Stimulated activated effector memory CD8-positive, alpha-beta T cell treated with anti-CD3 and anti-CD28 coated beads, Interleukin-12 subunit alpha, Interleukin-12 subunit beta, amount 100 ng/mL, for 72 hours (primary cell): ENCODE results near the gene SYT9.

Experiments
- ATAC-seq: fragments of 150-1000 bp; cut with Tn5 transposase; 2 replicates; pipeline ENCODE4 v1.10.0; 2021
- DNase-seq, 2 donors: peaks; one replicate each; pipeline ENCODE4 v3.0.0; 2021 to 2022; ENCODE audit warnings: low spot score in 2 of 2
- H3K27ac Mint-ChIP-seq: one replicate; pipeline ENCODE4 v1.8.0; 2022; ENCODE audit warnings: mild to moderate bottlenecking, mixed read lengths
- H3K36me3 Mint-ChIP-seq: one replicate; pipeline ENCODE4 v1.8.0; 2022; ENCODE audit warnings: mild to moderate bottlenecking, mixed read lengths
- H3K4me1 Mint-ChIP-seq: one replicate; pipeline ENCODE4 v1.8.0; 2022; ENCODE audit warnings: mixed read lengths
- H3K4me3 Mint-ChIP-seq: one replicate; pipeline ENCODE4 v1.8.0; 2022; ENCODE audit warnings: mild to moderate bottlenecking, mixed read lengths
- H3K9me3 Mint-ChIP-seq: one replicate; pipeline ENCODE4 v1.8.0; 2022; ENCODE audit warnings: mixed read lengths

Gene SYT9

DNA sequence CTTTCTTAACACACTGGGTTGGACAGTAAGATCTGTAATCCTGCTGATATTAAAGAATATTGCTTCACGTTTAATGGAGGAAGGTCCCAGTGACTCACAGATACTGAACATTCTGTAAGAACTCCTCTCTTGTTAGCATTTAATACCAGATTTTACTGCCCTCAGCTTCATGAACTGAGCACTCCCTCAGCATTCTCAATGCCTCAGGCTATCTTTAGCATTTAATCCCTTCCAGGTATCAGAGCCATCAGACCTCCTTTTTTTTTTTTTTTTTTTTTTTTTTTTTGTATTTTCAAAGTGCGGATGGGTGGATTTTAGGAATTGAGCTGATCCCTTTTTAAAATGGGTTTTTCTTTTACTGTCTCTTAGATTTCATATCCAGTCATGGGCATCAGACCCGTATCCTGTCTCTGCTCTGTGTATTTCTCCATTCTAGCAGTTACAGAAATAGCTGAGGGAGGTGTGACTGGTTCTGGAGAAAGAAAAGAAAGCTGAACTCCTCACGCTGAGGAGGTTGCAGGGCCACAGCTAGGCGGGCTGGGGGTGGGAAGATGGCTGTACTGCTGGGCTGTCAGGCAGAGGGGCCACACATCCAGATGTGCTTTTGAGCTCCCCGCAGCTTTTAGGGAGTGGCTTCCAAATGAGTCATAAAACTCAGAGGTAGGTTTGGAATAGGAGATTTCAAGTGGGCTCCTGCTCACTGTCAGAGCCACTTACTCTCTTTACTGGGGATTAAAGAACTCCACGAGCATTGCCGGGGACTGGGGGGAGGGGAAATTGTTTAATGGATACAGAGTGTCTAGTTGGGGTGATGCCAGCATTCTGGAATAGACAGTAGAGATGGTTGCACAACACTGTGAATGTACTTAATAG lies 97.0 kb downstream of the SYT9 start:
- Mint-ChIP-seq H3K36me3 (no peaks in the 10 kb centered on the region), H3K9me3 (no peaks in the 10 kb centered on the region), H3K27ac (no peak overlapping the region), H3K4me1 (no peaks in the 10 kb centered on the region), H3K4me3 (no peak overlapping the region)
- no peak for DNase-seq
- ATAC-seq = no peak

- H3K9me3 Mint-ChIP-seq = no peaks in the 10 kb centered on the region
- H3K36me3 Mint-ChIP-seq = no peaks in the 10 kb centered on the region
- no peak overlapping the region for H3K4me3 Mint-ChIP-seq
- DNase-seq (no peak), ATAC-seq (no peak)
- no peaks in the 10 kb centered on the region for H3K4me1 Mint-ChIP-seq
- no peak overlapping the region for H3K27ac Mint-ChIP-seq
Observed at GRCh38 chr11:7351228-7351627, 99.5 kb downstream of the SYT9 start.

GRCh38 chr11:7353100-7353499 lies 101.4 kb downstream of the SYT9 start:
- H3K4me1 Mint-ChIP-seq = no peaks in the 10 kb centered on the region
- ATAC-seq = peak; percentile 17
- H3K27ac Mint-ChIP-seq = no peak overlapping the region
- H3K36me3 Mint-ChIP-seq = no peaks in the 10 kb centered on the region
- no peak for DNase-seq
- H3K4me3 Mint-ChIP-seq = no peak overlapping the region
- no peaks in the 10 kb centered on the region for H3K9me3 Mint-ChIP-seq

DNA sequence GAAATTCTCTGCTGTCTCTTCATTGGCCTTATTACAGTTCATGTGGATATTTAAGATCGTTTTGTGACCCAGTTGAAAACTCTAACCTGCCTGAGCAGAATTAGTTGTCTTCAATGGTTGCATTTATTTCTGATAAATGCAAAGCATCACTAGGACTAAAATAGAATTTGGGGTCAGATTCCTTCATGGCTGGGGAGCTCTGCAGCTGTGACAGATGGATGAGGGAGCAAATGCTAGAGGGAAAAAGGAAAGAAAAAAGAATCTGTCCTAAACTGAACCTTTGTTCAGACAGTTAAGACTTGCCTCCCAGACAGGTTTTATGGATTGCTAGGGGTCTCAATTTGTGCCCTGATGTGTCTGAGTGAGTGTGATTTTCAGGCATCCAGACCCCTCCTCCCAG lies 113.0 kb downstream of the SYT9 start:
- no peak for DNase-seq
- Mint-ChIP-seq H3K9me3 (no peaks in the 10 kb centered on the region), H3K4me3 (no peak overlapping the region), H3K36me3 (no peaks in the 10 kb centered on the region), H3K27ac (no peak overlapping the region), H3K4me1 (no peaks in the 10 kb centered on the region)
- ATAC-seq = no peak

DNA sequence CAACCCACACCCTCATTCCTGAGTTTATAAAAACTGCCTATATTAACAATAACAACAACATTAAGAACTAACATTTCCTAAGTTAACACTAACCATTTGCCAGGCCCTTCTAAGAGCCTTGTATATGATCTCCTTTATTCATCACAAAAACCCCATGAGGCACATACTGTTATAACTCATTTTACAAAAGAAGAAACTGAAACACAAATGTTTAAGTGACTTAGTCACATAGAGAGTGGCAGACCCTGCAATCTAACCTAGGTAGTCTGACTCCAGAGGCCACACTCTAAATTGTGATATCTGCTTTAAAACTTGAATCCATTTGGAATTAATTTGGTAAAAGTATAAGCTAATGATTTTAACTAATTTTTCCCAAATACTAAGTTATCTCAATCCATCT lies 116.1 kb downstream of the SYT9 start:
- no peak overlapping the region for H3K4me3 Mint-ChIP-seq
- no peaks in the 10 kb centered on the region for H3K36me3 Mint-ChIP-seq
- H3K27ac Mint-ChIP-seq = no peak overlapping the region
- DNase-seq (no peak), ATAC-seq (peak; percentile 47)
- no peaks in the 10 kb centered on the region for H3K4me1 Mint-ChIP-seq
- peaks cover 3% of the 10 kb centered on the region for H3K9me3 Mint-ChIP-seq

GRCh38 chr11:7376386-7376785 lies 124.7 kb downstream of the SYT9 start:
- DNase-seq = no peak
- Mint-ChIP-seq H3K9me3 (peaks cover 3% of the 10 kb centered on the region), H3K4me1 (no peaks in the 10 kb centered on the region), H3K27ac (no peak overlapping the region), H3K4me3 (no peak overlapping the region), H3K36me3 (no peaks in the 10 kb centered on the region)
- no peak for ATAC-seq

DNA sequence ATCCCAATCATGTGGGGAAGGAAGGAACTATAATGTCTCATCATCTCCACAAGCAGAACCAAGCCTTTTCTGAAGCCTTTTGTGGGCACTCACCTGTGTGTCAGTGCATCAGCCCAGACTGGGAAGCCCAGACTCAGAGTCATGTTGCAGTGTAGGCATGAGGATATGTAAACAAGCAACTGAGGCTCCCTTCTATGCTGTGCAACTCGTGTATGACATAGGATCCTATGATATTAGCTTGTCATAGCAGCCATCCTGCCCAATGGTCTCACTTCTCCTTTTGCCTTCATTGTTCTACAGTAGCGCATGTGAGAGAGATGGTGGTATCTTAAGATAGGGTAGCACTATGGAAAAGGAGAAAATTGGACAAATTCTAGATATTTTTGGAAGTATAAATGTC lies 130.2 kb downstream of the SYT9 start:
- Mint-ChIP-seq H3K9me3 (no peaks in the 10 kb centered on the region), H3K4me3 (no peak overlapping the region), H3K36me3 (no peaks in the 10 kb centered on the region), H3K4me1 (no peaks in the 10 kb centered on the region), H3K27ac (no peak overlapping the region)
- ATAC-seq (peak; percentile 43), DNase-seq (no peak)

- ATAC-seq = no peak
Observed at GRCh38 chr11:7383406-7383805, 131.7 kb downstream of the SYT9 start.

DNA sequence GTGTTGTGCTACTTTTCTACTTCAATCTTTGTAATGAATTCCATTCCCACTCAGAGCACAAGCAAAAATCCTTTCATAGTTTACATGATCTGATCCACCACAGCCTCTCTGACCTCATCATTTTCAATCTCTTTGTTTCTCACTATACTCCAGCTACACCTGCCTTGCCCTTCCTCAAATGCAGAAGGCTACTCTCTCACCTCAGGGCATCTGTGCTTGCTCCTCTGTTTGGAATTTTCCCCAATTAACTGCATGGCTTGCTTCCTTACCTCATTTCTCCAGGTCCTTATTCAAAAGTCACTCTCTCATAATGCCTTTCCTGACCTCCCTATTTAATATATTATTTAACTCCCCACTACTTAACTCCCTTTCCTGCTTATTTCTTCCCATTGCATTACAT lies 133.0 kb downstream of the SYT9 start:
- Mint-ChIP-seq H3K9me3 (no peaks in the 10 kb centered on the region), H3K4me1 (no peaks in the 10 kb centered on the region), H3K4me3 (no peak overlapping the region), H3K27ac (no peak overlapping the region), H3K36me3 (no peaks in the 10 kb centered on the region)
- ATAC-seq (no peak), DNase-seq (no peak)

More at GRCh38 chr11:7383406-7383805, 131.7 kb downstream of the SYT9 start:
- H3K4me3 Mint-ChIP-seq = no peak overlapping the region
- no peaks in the 10 kb centered on the region for H3K4me1 Mint-ChIP-seq
- H3K27ac Mint-ChIP-seq = no peak overlapping the region
- H3K36me3 Mint-ChIP-seq = no peaks in the 10 kb centered on the region
- DNase-seq = no peak
- no peaks in the 10 kb centered on the region for H3K9me3 Mint-ChIP-seq

DNA sequence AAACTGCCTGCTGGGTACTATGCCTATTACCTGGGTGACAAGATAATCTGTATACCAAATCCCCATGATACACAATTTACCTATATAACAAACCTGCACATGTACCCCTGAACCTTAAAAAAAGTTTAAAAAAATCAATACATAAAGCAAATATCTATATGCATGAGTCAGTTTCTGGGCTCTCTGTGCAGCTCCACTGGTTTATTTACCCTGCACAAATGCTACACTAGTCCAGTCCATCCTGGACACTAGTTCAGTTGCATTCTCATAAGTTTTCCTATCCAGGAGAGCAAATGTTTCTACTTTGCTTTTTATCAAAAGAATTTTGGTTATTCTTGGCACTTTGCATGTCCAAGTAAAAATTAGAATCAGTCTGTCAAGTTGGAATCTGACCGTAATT lies 133.8 kb downstream of the SYT9 start:
- no peaks in the 10 kb centered on the region for H3K36me3 Mint-ChIP-seq
- DNase-seq (no peak), ATAC-seq (no peak)
- no peak overlapping the region for H3K4me3 Mint-ChIP-seq
- H3K4me1 Mint-ChIP-seq = no peaks in the 10 kb centered on the region
- no peak overlapping the region for H3K27ac Mint-ChIP-seq
- H3K9me3 Mint-ChIP-seq = no peaks in the 10 kb centered on the region

GRCh38 chr11:7413961-7414915 lies 162.5 kb downstream of the SYT9 start:
- H3K4me1 Mint-ChIP-seq = no peaks in the 10 kb centered on the region
- ATAC-seq = no peak

DNA sequence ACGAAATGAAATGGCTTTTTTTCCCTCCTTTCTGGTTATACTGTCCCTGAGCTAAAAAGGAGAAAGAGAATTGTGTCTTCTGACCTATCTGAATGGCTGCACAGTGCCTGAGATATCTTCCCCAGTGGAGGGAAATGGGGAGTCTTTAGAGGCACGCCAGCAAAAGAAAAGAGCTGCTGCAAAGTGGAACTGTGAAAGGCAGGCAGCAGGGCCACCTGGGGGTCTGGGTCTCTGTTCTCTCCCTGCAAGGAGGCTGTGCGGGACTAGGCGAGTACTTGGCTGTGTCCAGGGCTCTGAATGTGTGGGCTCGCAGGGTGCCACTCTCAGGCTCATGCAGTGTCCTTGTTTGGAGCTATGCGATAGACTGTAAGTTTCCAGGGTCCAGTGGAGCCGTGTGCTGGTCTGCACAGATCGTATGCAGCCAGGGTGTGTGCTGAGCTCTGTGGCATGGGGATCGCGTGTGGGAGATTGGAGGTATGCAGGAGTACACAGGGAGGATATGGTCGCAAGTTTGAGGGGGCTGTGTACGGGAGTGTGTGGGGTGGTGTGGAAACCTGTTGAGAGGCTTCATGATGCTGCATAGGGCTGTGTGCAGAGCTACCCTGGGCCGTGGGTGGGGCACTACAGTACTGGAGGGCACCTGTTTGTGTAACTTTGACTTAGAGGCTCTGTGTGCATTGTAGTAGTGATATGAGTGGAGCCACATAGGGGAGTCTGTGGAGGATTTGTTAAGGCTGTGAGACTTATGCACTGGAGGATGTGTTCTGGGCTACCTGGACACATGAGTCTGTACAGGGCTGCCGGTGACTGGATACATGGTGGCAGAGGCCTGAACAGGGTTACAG lies 163.5 kb downstream of the SYT9 start:
- no peak overlapping the region for H3K4me3 Mint-ChIP-seq
- H3K9me3 Mint-ChIP-seq = peaks cover 3% of the 10 kb centered on the region
- H3K27ac Mint-ChIP-seq = no peak overlapping the region
- ATAC-seq (peak; percentile 42), DNase-seq (no peak)
- H3K4me1 Mint-ChIP-seq = no peaks in the 10 kb centered on the region
- no peaks in the 10 kb centered on the region for H3K36me3 Mint-ChIP-seq

More at GRCh38 chr11:7413961-7414915, 162.5 kb downstream of the SYT9 start:
- no peak for DNase-seq
- no peaks in the 10 kb centered on the region for H3K36me3 Mint-ChIP-seq
- no peak overlapping the region for H3K4me3 Mint-ChIP-seq
- H3K27ac Mint-ChIP-seq = no peak overlapping the region
- H3K9me3 Mint-ChIP-seq = peaks cover 3% of the 10 kb centered on the region

GRCh38 chr11:7416080-7416479 lies 164.4 kb downstream of the SYT9 start:
- H3K4me1 Mint-ChIP-seq = no peaks in the 10 kb centered on the region
- peaks cover 3% of the 10 kb centered on the region for H3K9me3 Mint-ChIP-seq
- no peak overlapping the region for H3K27ac Mint-ChIP-seq
- DNase-seq = no peak
- H3K4me3 Mint-ChIP-seq = no peak overlapping the region
- ATAC-seq = no peak
- H3K36me3 Mint-ChIP-seq = no peaks in the 10 kb centered on the region

DNA sequence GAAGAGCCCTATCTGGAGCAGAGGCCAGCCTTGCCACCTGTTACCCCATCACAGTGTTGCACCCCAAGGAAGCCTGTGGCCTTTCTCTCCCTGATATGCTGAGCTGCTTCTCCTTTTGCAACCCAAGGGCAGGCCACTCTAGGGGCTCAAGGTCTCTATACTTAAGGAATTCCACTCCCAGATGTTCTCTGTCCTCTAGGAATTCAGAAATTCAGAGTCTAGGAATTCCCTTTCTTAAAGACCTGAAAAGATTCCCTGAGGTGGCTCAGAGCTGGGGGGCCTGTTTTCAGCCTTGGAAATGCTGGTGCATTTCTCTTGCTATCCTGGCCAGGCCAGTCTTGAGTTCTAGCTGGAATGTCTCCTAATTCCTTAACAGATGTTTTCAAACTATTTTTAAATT lies 165.6 kb downstream of the SYT9 start:
- no peak for ATAC-seq
- H3K27ac Mint-ChIP-seq = no peak overlapping the region
- H3K9me3 Mint-ChIP-seq = peaks cover 1% of the 10 kb centered on the region
- no peak overlapping the region for H3K4me3 Mint-ChIP-seq
- DNase-seq = no peak
- H3K4me1 Mint-ChIP-seq = no peaks in the 10 kb centered on the region
- H3K36me3 Mint-ChIP-seq = no peaks in the 10 kb centered on the region

DNA sequence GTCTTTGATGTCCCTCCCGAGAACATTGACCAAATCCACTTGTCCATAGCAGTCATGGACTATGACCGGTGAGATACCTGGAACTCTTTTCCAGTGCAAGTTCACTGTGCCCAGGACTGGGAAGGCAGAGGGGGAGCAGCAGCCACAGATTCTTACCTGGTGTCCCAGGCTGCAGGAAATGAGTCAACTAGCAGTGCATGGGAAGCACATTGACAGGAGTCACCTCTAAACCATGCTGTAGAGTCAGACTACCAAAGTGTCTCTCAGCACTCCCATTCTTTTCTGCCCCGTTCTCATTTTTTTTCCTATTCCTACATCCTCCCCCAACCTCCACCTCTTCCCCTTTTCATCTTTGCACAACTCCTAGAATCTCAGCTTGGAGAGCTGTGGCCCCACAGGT lies 166.4 kb downstream of the SYT9 start:
- no peak for ATAC-seq
- H3K4me3 Mint-ChIP-seq = no peak overlapping the region

More for the DNA sequence above, 166.4 kb downstream of the SYT9 start:
- H3K36me3 Mint-ChIP-seq = no peaks in the 10 kb centered on the region
- no peaks in the 10 kb centered on the region for H3K9me3 Mint-ChIP-seq
- no peak overlapping the region for H3K27ac Mint-ChIP-seq
- peaks cover 3% of the 10 kb centered on the region for H3K4me1 Mint-ChIP-seq
- DNase-seq = no peak
